ENCODE data around the gene PDE4C. TPM values are rescaled to one million over a fixed set of nuclear protein-coding genes. Genes with fewer than 3 reads are reported as not detected.

PDE4C gene
- total RNA-seq, 1 donor from 2014 or later = 0.09 TPM

DNA sequence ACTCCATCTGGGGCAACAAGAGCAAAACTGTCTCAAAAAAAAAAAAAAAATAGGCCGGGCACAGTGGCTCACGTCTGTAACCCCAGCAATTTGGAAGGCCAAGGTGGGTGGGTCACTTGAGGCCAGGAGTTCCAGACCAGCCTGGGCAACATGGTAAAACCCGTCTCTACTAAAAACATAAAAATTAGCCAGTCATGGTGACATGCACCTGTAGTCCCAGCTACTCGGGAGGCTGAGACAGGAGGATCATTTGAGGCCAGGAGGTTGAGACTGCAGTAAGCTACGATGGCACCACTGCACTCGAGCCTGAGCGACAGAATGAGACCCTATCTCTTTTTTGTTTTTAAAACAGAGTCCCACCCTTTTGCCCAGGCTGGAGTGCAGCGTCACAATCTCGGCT, 44.1 kb upstream of the PDE4C start:
- TF ChIP-seq, protein P1, sequence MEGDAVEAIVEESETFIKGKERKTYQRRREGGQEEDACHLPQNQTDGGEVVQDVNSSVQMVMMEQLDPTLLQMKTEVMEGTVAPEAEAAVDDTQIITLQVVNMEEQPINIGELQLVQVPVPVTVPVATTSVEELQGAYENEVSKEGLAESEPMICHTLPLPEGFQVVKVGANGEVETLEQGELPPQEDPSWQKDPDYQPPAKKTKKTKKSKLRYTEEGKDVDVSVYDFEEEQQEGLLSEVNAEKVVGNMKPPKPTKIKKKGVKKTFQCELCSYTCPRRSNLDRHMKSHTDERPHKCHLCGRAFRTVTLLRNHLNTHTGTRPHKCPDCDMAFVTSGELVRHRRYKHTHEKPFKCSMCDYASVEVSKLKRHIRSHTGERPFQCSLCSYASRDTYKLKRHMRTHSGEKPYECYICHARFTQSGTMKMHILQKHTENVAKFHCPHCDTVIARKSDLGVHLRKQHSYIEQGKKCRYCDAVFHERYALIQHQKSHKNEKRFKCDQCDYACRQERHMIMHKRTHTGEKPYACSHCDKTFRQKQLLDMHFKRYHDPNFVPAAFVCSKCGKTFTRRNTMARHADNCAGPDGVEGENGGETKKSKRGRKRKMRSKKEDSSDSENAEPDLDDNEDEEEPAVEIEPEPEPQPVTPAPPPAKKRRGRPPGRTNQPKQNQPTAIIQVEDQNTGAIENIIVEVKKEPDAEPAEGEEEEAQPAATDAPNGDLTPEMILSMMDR (conservative IDR thresholded peaks at IDR 0.05) = no peak
- H3K4me3 Mint-ChIP-seq = no peak overlapping the region
- H3K4me1 Mint-ChIP-seq = no peaks in the 10 kb centered on the region
- H3K27ac Mint-ChIP-seq (ENCODE audit: unreplicated experiment) = no peak overlapping the region
- no peaks in the 10 kb centered on the region for H3K9me3 Mint-ChIP-seq
- no peak for DNase-seq (ENCODE audit: low read depth, low spot score)
- peaks cover 2% of the 10 kb centered on the region for H3K36me3 Mint-ChIP-seq (ENCODE audit: low read depth)
- no peaks in the 10 kb centered on the region for H3K27me3 Mint-ChIP-seq (ENCODE audit: low read depth)

DNA sequence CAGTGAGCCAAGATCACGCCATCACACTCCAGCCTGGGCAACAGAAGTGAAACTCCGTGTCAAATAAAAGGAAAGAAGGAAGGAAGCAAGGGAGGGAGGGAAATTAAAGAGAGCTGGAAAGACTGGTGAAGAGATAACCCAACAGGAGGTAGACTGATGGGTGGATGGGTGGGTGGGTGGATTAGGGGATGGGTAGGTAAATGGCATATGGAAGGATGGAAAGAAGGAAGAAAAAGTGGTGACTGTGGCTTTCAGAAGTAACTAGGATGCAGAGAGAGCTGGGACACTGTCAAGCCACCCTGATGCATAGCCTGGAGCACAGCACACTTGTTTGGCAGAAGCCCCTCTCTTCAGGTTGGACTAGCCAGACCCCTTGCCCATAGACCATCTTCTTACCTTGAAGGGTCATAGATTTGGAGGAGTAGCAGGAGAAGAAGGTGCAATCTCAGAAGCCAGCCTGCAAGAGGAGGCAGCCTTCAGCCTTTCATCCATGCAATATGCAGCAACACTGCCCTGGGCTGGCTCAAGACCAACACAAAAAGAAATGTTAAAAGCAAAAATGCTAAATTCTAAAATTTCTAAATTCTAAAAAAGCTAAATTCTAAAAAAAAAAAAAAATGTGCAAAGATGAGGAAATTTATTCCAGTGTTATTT, 43.0 kb upstream of the PDE4C start:
- Mint-ChIP-seq H3K4me3 (no peak overlapping the region), H3K36me3 (ENCODE audit: low read depth) (peaks cover 2% of the 10 kb centered on the region)

DNA sequence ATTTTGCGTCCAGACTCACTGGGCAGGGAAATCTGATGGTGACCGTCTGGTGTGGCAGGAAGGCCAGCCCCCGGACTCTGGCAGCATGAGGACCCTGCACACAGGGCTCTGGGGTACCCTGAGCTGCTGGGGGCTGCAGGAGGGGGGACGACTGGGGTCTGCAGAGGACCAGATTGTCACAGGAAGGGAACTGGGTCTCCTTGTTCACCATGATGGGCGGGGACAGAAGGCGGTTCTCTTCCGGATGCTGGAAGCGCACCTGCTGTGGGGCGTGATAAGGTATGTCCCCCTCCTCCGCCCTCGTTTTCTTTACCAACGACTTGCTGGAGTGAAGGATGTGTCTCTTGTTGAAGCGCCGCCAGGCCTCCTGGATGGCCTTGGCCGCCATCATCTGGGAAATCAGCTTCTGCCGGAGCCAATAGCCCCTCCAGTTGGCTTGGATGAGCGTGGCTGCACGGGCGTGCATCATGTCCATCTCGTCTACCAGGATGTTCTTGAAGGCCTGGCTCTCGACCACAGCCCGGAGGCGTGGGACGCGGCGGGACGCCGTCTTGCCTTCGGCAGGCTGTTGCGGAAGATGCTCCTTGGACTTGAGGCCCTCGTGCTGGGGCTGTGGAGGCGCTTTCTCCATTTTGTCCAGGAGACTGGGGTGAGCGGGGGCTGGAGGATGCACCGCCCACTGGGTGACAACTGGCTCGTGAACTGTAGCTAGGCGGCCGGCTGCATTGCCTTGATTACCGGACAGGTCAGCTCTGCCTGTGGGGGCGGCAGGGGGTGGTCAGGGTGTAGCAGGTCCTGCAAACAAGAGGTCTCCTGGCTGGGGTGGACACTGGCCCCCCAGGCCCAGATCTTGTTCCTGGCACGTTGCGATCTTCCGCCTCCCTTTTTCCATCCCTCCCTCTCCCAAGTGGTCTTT, 40.8 kb upstream of the PDE4C start:
- Mint-ChIP-seq H3K27me3 (ENCODE audit: low read depth) (no peaks in the 10 kb centered on the region), H3K4me1 (no peaks in the 10 kb centered on the region), H3K4me3 (no peak overlapping the region), H3K27ac (ENCODE audit: unreplicated experiment) (no peak overlapping the region), H3K36me3 (ENCODE audit: low read depth) (peaks cover 2% of the 10 kb centered on the region), H3K9me3 (no peaks in the 10 kb centered on the region)
- TF ChIP-seq, protein P1 (conservative IDR thresholded peaks at IDR 0.05) = no peak
- no peak for DNase-seq (ENCODE audit: low read depth, low spot score)

More for the DNA sequence above, 43.0 kb upstream of the PDE4C start:
- Mint-ChIP-seq H3K27me3 (ENCODE audit: low read depth) (no peaks in the 10 kb centered on the region), H3K4me1 (no peaks in the 10 kb centered on the region), H3K27ac (ENCODE audit: unreplicated experiment) (no peak overlapping the region), H3K9me3 (no peaks in the 10 kb centered on the region)
- DNase-seq (ENCODE audit: low read depth, low spot score) = no peak
- TF ChIP-seq, protein P1 (conservative IDR thresholded peaks at IDR 0.05) = no peak

DNA sequence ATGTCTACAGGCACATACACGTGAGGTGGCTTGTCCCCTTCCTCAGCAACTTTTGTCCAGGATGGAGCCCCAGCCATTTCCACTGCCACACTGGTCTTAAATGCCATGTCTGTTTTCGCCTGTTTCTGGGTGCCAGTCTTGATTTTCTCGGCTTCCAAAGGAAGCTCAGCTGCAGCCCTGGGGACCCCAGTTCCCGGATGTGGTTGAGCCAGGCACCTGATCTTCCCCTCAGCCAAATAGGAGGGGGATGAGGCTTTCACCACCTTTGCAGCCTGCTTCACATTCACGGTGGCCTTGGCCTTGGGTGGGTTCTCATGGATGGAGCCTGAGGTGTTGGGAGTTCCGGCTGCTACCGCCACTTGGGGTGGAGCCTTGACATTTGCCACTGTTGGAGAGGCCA, 39.3 kb upstream of the PDE4C start:
- Mint-ChIP-seq H3K4me3 (no peak overlapping the region), H3K9me3 (peaks cover 2% of the 10 kb centered on the region), H3K27ac (ENCODE audit: unreplicated experiment) (peak overlapping the region; percentile 35), H3K27me3 (ENCODE audit: low read depth) (no peaks in the 10 kb centered on the region), H3K36me3 (ENCODE audit: low read depth) (peaks cover 2% of the 10 kb centered on the region), H3K4me1 (no peaks in the 10 kb centered on the region)
- TF ChIP-seq, protein P1 (conservative IDR thresholded peaks at IDR 0.05) = no peak
- no peak for DNase-seq (ENCODE audit: low read depth, low spot score)

DNA sequence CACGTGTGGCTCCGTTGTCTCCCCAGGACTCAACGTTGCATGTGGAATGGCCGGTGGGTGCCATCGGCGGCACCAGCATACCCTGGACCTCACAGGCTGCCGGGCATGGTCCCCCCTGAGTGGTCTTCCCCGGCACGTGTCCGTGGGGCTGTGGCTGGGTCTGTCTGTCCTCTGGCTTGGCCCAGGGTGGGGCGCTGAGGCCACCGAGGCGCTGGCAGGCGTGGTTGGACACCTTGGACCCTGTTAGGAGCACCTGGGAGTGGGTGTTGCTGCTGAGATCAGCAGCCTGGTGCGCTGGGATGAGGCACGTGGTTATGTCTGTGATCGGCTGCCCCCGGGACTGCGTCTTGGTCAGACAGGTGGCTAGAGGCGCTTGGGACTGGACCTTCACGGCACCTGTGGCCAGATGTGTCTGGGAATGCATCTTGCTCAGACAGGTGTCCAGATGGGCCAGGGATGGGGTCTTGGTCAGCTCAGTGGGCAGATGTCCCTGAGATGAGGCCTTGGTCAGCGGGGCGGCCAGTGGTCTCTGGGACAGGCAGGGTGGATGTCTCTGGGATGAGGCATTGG, 38.8 kb upstream of the PDE4C start:
- Mint-ChIP-seq H3K9me3 (peaks cover 2% of the 10 kb centered on the region), H3K36me3 (ENCODE audit: low read depth) (peaks cover 2% of the 10 kb centered on the region), H3K4me1 (no peaks in the 10 kb centered on the region), H3K27me3 (ENCODE audit: low read depth) (no peaks in the 10 kb centered on the region), H3K4me3 (no peak overlapping the region), H3K27ac (ENCODE audit: unreplicated experiment) (no peak overlapping the region)
- DNase-seq (ENCODE audit: low read depth, low spot score) = no peak
- TF ChIP-seq, protein P1 (conservative IDR thresholded peaks at IDR 0.05) = no peak

Measured in neural crest cell (in vitro differentiated cells).